Measurements from ENCODE around the gene FOCAD. TPM values are rescaled to one million over a fixed set of nuclear protein-coding genes. Genes with fewer than 3 reads are reported as not detected.

Gene FOCAD
- polyA plus RNA-seq, 4 donors: 3.5 to 14.9 (median 6.9) TPM

- H3K36me3 ChIP-seq (ENCODE audit: control insufficient read depth in 3 of 3, insufficient read depth in 2 of 3, low read depth in 1 of 3, low read length in 3 of 3): peaks cover 0 to 2% (median 2%) of the 10 kb centered on the region in 3 donors
- 81 to 92% (median 90%) methylated on average over 1 of the region's 1 CpG for WGBS, 3 donors
- no peak for FAIRE-seq
- H3K27me3 ChIP-seq (ENCODE audit: control insufficient read depth in 3 of 3, insufficient read depth in 3 of 3, low read length in 3 of 3): no peaks in the 10 kb centered on the region
- no peak for DNase-seq
- H3K9me3 ChIP-seq (ENCODE audit: control insufficient read depth in 2 of 2, insufficient read depth in 1 of 2, low read depth in 1 of 2, low read length in 1 of 2): no peaks in the 10 kb centered on the region
- no peaks in the 10 kb centered on the region for H3K4me1 ChIP-seq (ENCODE audit: control insufficient read depth in 3 of 3, insufficient read depth in 2 of 3, low read depth in 1 of 3, low read length in 2 of 3)
- no peak overlapping the region for H3K4me3 ChIP-seq (ENCODE audit: low read depth in 1 of 3, low read length in 3 of 3)
- H3K27ac ChIP-seq (ENCODE audit: low read depth in 1 of 3, low read length in 2 of 3): no peak overlapping the region
Measured at GRCh38 chr9:20749496-20750198, 65.6 kb downstream of the FOCAD start.

GRCh38 chr9:20753761-20754160, 69.7 kb downstream of the FOCAD start:
- no peaks in the 10 kb centered on the region for H3K9me3 ChIP-seq (ENCODE audit: control insufficient read depth in 2 of 2, insufficient read depth in 1 of 2, low read depth in 1 of 2, low read length in 1 of 2)
- H3K36me3 ChIP-seq (ENCODE audit: control insufficient read depth in 3 of 3, insufficient read depth in 2 of 3, low read depth in 1 of 3, low read length in 3 of 3): no peaks in the 10 kb centered on the region
- no peaks in the 10 kb centered on the region for H3K4me1 ChIP-seq (ENCODE audit: control insufficient read depth in 3 of 3, insufficient read depth in 2 of 3, low read depth in 1 of 3, low read length in 2 of 3)
- H3K27me3 ChIP-seq (ENCODE audit: control insufficient read depth in 3 of 3, insufficient read depth in 3 of 3, low read length in 3 of 3): no peaks in the 10 kb centered on the region
- H3K4me3 ChIP-seq (ENCODE audit: low read depth in 1 of 3, low read length in 3 of 3): no peak overlapping the region
- DNase-seq (no peak), FAIRE-seq (no peak)
- WGBS, 3 donors: 91 to 95% (median 94%) methylated on average over 3 of the region's 3 CpGs
- H3K27ac ChIP-seq (ENCODE audit: low read depth in 1 of 3, low read length in 2 of 3): no peak overlapping the region

DNA sequence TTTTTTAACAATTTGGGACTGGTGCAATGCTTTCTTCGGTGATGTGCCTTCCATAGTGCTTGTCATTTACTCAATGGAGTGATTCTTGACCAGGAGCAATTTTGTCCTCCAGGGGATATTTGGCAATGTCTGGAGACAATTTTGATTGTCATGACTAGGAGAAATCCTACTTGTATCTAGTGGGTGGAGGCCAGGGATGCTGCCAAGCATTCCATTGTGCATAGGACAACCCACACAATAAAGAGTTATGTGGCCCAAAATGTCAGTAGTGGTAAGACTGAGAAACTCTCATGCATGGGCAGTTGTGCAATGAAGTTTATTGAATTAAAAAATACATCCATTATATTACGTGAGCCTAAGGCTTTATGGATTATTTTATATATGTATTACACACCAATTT, 70.5 kb downstream of the FOCAD start:
- H3K36me3 ChIP-seq (ENCODE audit: control insufficient read depth in 3 of 3, insufficient read depth in 2 of 3, low read depth in 1 of 3, low read length in 3 of 3): no peaks in the 10 kb centered on the region
- no peaks in the 10 kb centered on the region for H3K9me3 ChIP-seq (ENCODE audit: control insufficient read depth in 2 of 2, insufficient read depth in 1 of 2, low read depth in 1 of 2, low read length in 1 of 2)
- FAIRE-seq (no peak), DNase-seq (no peak)
- H3K27me3 ChIP-seq (ENCODE audit: control insufficient read depth in 3 of 3, insufficient read depth in 3 of 3, low read length in 3 of 3): no peaks in the 10 kb centered on the region
- no peak overlapping the region for H3K4me3 ChIP-seq (ENCODE audit: low read depth in 1 of 3, low read length in 3 of 3)
- no peaks in the 10 kb centered on the region for H3K4me1 ChIP-seq (ENCODE audit: control insufficient read depth in 3 of 3, insufficient read depth in 2 of 3, low read depth in 1 of 3, low read length in 2 of 3)
- 94 to 98% (median 98%) methylated on average over 2 of the region's 2 CpGs for WGBS, 3 donors
- H3K27ac ChIP-seq (ENCODE audit: low read depth in 1 of 3, low read length in 2 of 3): no peak overlapping the region

DNA sequence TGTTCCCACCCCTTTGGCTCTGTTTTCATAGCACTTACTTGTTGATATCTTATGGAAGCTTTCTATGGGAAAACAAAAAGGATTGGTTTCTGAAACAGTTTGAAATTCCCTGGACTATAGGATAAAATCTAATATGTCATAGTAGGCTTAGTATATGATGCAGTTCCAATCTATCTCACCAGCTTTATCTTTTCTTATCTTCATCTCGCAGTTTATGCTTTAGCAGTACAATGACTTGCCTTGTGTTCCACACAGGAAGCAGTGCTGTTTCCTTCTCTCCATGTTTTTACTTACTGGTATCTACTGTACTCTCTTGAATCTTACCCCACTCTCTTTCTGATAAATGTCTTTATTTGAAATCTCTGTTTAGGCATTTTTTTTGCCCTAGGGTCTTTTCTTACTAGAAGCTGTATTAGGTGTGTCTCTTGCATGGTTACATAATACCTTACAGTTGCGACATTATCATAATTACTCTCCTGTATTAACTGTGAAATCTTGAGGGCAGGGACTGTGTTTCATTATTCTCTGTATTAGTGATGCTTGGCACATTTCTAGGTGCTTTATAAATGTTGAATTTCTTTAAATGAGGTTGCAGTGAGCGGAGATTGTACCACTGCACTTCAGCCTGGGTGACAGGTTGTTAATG, 76.3 kb downstream of the FOCAD start:
- WGBS, 3 donors: 39 to 62% (median 53%) methylated on average over 3 of the region's 3 CpGs
- H3K4me3 ChIP-seq (ENCODE audit: low read depth in 1 of 3, low read length in 3 of 3): no peak overlapping the region
- no peaks in the 10 kb centered on the region for H3K9me3 ChIP-seq (ENCODE audit: control insufficient read depth in 2 of 2, insufficient read depth in 1 of 2, low read depth in 1 of 2, low read length in 1 of 2)
- no peaks in the 10 kb centered on the region for H3K4me1 ChIP-seq (ENCODE audit: control insufficient read depth in 3 of 3, insufficient read depth in 2 of 3, low read depth in 1 of 3, low read length in 2 of 3)
- peak; percentile 15 to 36 for DNase-seq
- H3K36me3 ChIP-seq (ENCODE audit: control insufficient read depth in 3 of 3, insufficient read depth in 2 of 3, low read depth in 1 of 3, low read length in 3 of 3): peaks cover 0 to 2% (median 0%) of the 10 kb centered on the region in 3 donors
- no peak for FAIRE-seq
- no peaks in the 10 kb centered on the region for H3K27me3 ChIP-seq (ENCODE audit: control insufficient read depth in 3 of 3, insufficient read depth in 3 of 3, low read length in 3 of 3)
- H3K27ac ChIP-seq (ENCODE audit: low read depth in 1 of 3, low read length in 2 of 3): no peak overlapping the region

GRCh38 chr9:20770947-20771346, 86.9 kb downstream of the FOCAD start:
- Histone ChIP-seq H3K27me3 (ENCODE audit: control insufficient read depth in 3 of 3, insufficient read depth in 3 of 3, low read length in 3 of 3) (no peaks in the 10 kb centered on the region), H3K4me1 (ENCODE audit: control insufficient read depth in 3 of 3, insufficient read depth in 2 of 3, low read depth in 1 of 3, low read length in 2 of 3) (no peaks in the 10 kb centered on the region), H3K9me3 (ENCODE audit: control insufficient read depth in 2 of 2, insufficient read depth in 1 of 2, low read depth in 1 of 2, low read length in 1 of 2) (no peaks in the 10 kb centered on the region), H3K4me3 (ENCODE audit: low read depth in 1 of 3, low read length in 3 of 3) (no peak overlapping the region), H3K36me3 (ENCODE audit: control insufficient read depth in 3 of 3, insufficient read depth in 2 of 3, low read depth in 1 of 3, low read length in 3 of 3) (peaks cover 0 to 6% (median 0%) of the 10 kb centered on the region in 3 donors), H3K27ac (ENCODE audit: low read depth in 1 of 3, low read length in 2 of 3) (no peak overlapping the region)
- DNase-seq: no peak
- FAIRE-seq: no peak
- 91 to 100% (median 91%) methylated on average over 1 of the region's 1 CpG for WGBS, 3 donors

DNA sequence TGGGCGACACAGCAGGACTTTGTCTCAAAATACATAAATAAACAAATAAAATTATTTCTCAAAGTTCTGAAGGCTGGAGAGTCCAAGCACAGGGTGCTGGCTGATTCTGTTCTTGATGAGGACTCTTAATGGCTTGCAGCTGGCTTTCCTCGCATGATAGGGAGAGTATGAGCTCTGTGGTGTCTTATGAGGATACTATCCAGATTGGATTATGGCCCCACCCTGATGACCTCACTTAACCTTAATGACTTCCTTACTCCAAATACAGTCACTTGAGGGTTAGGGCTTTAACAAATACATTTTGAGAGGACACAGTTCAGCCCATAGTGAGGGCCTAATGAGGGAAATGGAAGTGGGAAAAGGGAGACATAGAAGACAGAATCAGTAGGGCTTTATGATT, 87.7 kb downstream of the FOCAD start:
- WGBS, 3 donors: 86 to 100% (median 95%) methylated on average over 2 of the region's 2 CpGs
- peaks cover 0 to 6% (median 0%) of the 10 kb centered on the region in 3 donors for H3K36me3 ChIP-seq (ENCODE audit: control insufficient read depth in 3 of 3, insufficient read depth in 2 of 3, low read depth in 1 of 3, low read length in 3 of 3)
- H3K9me3 ChIP-seq (ENCODE audit: control insufficient read depth in 2 of 2, insufficient read depth in 1 of 2, low read depth in 1 of 2, low read length in 1 of 2): no peaks in the 10 kb centered on the region
- no peaks in the 10 kb centered on the region for H3K4me1 ChIP-seq (ENCODE audit: control insufficient read depth in 3 of 3, insufficient read depth in 2 of 3, low read depth in 1 of 3, low read length in 2 of 3)
- DNase-seq: no peak
- H3K27ac ChIP-seq (ENCODE audit: low read depth in 1 of 3, low read length in 2 of 3): no peak overlapping the region
- no peak for FAIRE-seq
- no peaks in the 10 kb centered on the region for H3K27me3 ChIP-seq (ENCODE audit: control insufficient read depth in 3 of 3, insufficient read depth in 3 of 3, low read length in 3 of 3)
- no peak overlapping the region for H3K4me3 ChIP-seq (ENCODE audit: low read depth in 1 of 3, low read length in 3 of 3)

DNA sequence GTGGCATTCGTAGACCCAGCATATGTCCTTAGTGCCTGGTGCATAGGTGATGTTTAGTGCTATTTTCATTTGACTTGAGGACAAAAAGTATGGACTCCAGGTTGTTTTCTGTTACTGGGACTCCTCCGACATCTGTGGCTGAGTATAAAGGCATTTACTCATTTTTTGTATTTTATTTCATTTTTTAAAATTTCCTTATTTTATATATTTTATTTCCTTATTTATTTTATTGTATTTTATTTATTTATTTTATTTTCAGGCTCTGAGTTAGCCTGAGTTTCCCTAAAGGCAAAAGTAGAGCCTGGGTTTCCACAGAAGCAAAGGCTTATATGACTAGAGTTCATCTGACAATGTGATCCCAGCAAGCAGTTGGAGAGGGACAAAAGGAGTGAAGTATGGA, 91.6 kb downstream of the FOCAD start:
- Histone ChIP-seq H3K36me3 (ENCODE audit: control insufficient read depth in 3 of 3, insufficient read depth in 2 of 3, low read depth in 1 of 3, low read length in 3 of 3) (peaks cover 0 to 2% (median 0%) of the 10 kb centered on the region in 3 donors), H3K4me3 (ENCODE audit: low read depth in 1 of 3, low read length in 3 of 3) (no peak overlapping the region), H3K4me1 (ENCODE audit: control insufficient read depth in 3 of 3, insufficient read depth in 2 of 3, low read depth in 1 of 3, low read length in 2 of 3) (no peaks in the 10 kb centered on the region), H3K27me3 (ENCODE audit: control insufficient read depth in 3 of 3, insufficient read depth in 3 of 3, low read length in 3 of 3) (no peaks in the 10 kb centered on the region), H3K27ac (ENCODE audit: low read depth in 1 of 3, low read length in 2 of 3) (no peak overlapping the region), H3K9me3 (ENCODE audit: control insufficient read depth in 2 of 2, insufficient read depth in 1 of 2, low read depth in 1 of 2, low read length in 1 of 2) (no peaks in the 10 kb centered on the region)
- 93 to 99% (median 95%) methylated on average over 2 of the region's 2 CpGs for WGBS, 3 donors
- DNase-seq (no peak), FAIRE-seq (no peak)

DNA sequence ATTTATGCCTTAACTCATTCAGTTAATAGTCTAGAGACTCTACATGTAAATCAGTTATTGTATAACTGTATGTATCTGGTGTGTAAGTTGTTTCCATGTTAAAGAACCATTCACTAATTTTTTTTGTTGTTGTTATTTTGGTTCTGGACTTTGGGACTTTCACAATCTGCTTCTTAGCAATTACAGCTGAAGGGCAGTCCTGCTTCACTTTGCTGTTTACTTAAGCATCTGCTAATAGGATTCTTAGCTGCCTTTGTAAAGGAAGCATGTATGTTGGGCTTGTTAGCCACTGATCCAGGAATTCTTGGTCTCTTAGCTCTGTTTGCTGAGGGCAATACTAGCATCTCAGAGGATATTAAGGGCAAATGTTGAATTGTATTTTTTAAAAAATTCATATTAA, 97.0 kb downstream of the FOCAD start:
- H3K4me1 ChIP-seq (ENCODE audit: control insufficient read depth in 3 of 3, insufficient read depth in 2 of 3, low read depth in 1 of 3, low read length in 2 of 3): no peaks in the 10 kb centered on the region
- FAIRE-seq (no peak), DNase-seq (peak; percentile 8 to 12)
- H3K4me3 ChIP-seq (ENCODE audit: low read depth in 1 of 3, low read length in 3 of 3): no peak overlapping the region
- no peaks in the 10 kb centered on the region for H3K27me3 ChIP-seq (ENCODE audit: control insufficient read depth in 3 of 3, insufficient read depth in 3 of 3, low read length in 3 of 3)
- no peaks in the 10 kb centered on the region for H3K9me3 ChIP-seq (ENCODE audit: control insufficient read depth in 2 of 2, insufficient read depth in 1 of 2, low read depth in 1 of 2, low read length in 1 of 2)
- H3K27ac ChIP-seq (ENCODE audit: low read depth in 1 of 3, low read length in 2 of 3): no peak overlapping the region
- H3K36me3 ChIP-seq (ENCODE audit: control insufficient read depth in 3 of 3, insufficient read depth in 2 of 3, low read depth in 1 of 3, low read length in 3 of 3): peaks cover 0 to 5% (median 0%) of the 10 kb centered on the region in 3 donors
